C4-2B (cell line): ENCODE results near the gene OLFM2.

ENCODE experiments used
- ZFX ChIP-seq: fragments of 450-650 bp; IDR thresholded peaks from 2 replicates; pipeline ENCODE4 v1.6.1; 2017
- TF ChIP-seq, protein P1 (sequence below): fragments of 450-650 bp; conservative IDR thresholded peaks from 2 replicates; pipeline ENCODE4 v1.5.1; 2017; ENCODE audit warnings: mild to moderate bottlenecking

DNA sequence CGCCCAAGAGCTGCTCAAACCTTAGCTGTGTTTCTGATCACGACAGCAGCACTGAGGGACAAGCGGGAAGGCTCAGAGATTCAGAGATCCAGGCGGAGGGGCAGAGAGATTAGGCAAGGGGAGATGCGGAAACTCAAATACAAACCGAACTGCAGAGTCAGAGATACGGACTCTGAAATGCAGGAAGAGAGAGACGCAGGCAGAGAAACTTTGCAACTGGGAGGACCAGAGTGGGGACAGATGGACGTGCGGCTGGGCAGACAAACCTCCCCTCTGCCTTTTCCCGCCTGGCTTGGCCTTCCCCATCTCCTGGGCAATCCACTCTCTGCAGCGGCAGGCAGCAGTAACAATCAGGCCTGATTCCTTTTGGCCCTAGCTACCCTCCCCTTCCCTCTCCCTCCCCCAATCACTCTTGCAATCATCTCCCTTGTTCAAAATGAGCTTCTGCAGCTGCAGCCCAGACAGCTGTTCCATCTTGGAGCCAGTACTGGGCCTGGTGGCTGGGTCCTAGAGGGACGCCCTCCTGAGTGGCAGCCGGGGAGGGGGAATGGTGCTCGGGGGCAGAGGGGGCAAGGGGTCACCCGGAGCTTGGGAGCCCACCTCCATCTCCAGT, 29.7 kb downstream of the OLFM2 start:
- TF ChIP-seq, protein P1, sequence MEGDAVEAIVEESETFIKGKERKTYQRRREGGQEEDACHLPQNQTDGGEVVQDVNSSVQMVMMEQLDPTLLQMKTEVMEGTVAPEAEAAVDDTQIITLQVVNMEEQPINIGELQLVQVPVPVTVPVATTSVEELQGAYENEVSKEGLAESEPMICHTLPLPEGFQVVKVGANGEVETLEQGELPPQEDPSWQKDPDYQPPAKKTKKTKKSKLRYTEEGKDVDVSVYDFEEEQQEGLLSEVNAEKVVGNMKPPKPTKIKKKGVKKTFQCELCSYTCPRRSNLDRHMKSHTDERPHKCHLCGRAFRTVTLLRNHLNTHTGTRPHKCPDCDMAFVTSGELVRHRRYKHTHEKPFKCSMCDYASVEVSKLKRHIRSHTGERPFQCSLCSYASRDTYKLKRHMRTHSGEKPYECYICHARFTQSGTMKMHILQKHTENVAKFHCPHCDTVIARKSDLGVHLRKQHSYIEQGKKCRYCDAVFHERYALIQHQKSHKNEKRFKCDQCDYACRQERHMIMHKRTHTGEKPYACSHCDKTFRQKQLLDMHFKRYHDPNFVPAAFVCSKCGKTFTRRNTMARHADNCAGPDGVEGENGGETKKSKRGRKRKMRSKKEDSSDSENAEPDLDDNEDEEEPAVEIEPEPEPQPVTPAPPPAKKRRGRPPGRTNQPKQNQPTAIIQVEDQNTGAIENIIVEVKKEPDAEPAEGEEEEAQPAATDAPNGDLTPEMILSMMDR, result no peak
- no peak for TF ChIP-seq ZFX
